ENCODE results near the gene HINT2. TPM values are rescaled to one million over a fixed set of nuclear protein-coding genes. Genes with fewer than 3 reads are reported as not detected.

Gene HINT2
- total RNA-seq (10 to 100 TPM; 16.3 to 57.5 TPM), polyA plus RNA-seq (ENCODE audit: insufficient read length in 2 of 2) (10 to 100 TPM; 39.4 to 43.4 TPM)
- long read RNA-seq, donor 1, transcript HINT2-201 (5 exons, 628 nt) = major isoform, 30 of 35 reads
- long read RNA-seq, donor 1, partial matches to known transcripts = 0 of 35 reads
- long read RNA-seq, donor 1, other reads (novel, unspliced or antisense) = 0 of 35 reads
- long read RNA-seq, donor 2, transcript HINT2-201 (5 exons, 628 nt) = major isoform, 17 of 19 reads
- long read RNA-seq, donor 2, partial matches to known transcripts = 0 of 19 reads
- long read RNA-seq, donor 2, other reads (novel, unspliced or antisense) = 0 of 19 reads
- long read RNA-seq, donor 3, transcript HINT2-201 (5 exons, 628 nt) = major isoform, 19 of 20 reads
- long read RNA-seq, donor 3, partial matches to known transcripts = 0 of 20 reads
- long read RNA-seq, donor 3, other reads (novel, unspliced or antisense) = 0 of 20 reads
- long read RNA-seq, donor 4, transcript HINT2-201 (5 exons, 628 nt) = major isoform, 39 of 65 reads
- long read RNA-seq, donor 4, transcript HINT2-206 (3 exons, 2,167 nt) = minor isoform, 7 of 65 reads
- long read RNA-seq, donor 4, transcript HINT2-202 (4 exons, 734 nt) = minor isoform, 6 of 65 reads
- long read RNA-seq, donor 4, partial matches to known transcripts = 11 of 65 reads
- long read RNA-seq, donor 4, other reads (novel, unspliced or antisense) = 0 of 65 reads

DNA sequence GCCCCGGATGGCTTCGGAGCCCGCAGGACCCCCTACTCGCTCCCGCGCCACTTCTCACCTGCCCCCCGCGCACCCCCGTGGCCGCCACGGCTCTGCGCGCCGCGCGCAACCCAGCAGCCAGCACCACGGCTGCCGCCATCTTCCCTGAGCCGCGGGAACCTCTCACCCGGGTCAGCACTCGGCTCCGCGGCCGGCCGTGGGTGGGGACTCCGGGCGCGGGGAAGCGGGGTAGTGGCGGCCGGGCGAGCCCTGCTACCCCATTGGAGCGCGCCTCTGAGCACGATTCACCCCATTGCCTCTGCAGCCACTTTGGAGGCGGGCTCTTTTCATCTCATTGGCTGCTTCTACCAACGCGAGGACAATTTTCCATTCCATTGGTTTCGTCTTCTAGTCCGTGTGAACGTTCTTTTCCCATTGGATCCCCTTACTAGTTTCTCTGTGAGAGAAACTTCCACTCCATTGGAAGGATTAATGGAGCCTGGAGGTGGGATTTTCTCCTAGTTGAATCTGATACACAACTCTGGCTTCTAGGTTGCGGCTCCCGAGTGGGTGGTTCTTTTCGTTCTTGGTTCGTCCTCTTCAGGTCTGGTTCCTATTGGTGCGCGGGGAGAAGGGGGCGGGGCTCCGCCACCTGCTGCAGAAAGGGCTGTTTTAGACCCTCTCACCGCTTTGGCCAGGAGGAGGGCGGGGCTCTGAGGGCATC is at the start of gene HINT2:
Gene HINT2 (minus strand): TSS at position 202 of the 703 bp plus-strand sequence. CDS start 63 bp downstream, at position 139.
- Histone ChIP-seq H3K27ac (ENCODE audit: low read depth, low read length) (peak within 1 kb of the TSS; percentile 97), H3K4me3 (ENCODE audit: low read depth, low read length) (peak within 1 kb of the TSS; percentile 68), H3K4me1 (ENCODE audit: control insufficient read depth, insufficient read depth, low read length) (peaks cover 28% of the 10 kb centered on the region), H3K36me3 (ENCODE audit: control insufficient read depth, insufficient read depth, low read length) (peaks cover 3% of the 10 kb centered on the region), H3K27me3 (ENCODE audit: control insufficient read depth, insufficient read depth, low read length) (no peaks in the 10 kb centered on the region), H3K9me3 (ENCODE audit: control insufficient read depth, insufficient read depth, low read length) (no peaks in the 10 kb centered on the region)
- 0% methylated on average over 41 of the region's 52 CpGs for WGBS (ENCODE audit: insufficient coverage)
- peak; percentile 95 to 99 (median 97) for DNase-seq (ENCODE audit: low read depth in 4 of 6, low spot score in 6 of 6)

DNA sequence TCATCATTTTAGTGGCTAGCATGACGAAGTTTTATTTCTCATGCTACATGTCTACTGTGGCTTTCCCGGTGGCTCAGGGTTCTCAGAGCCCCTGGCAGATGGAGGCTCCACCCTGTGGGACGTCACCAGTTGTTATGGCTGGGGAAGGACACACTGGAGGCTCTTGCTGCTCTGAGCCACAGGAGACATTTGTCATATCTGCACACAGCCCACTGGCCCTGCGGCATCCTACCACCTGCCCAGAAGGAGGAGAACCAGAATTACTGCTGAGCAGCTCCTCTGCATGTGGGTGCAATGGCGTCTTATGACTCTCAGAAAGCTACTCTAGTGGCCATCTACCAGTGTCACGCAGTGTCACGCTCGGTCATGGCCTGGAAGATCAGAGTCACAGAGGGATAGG is 48.7 kb upstream of the HINT2 start:
- 90% methylated on average over 8 of the region's 8 CpGs for WGBS (ENCODE audit: insufficient coverage)
- no peak overlapping the region for H3K27ac ChIP-seq (ENCODE audit: low read depth, low read length)
- no peaks in the 10 kb centered on the region for H3K9me3 ChIP-seq (ENCODE audit: control insufficient read depth, insufficient read depth, low read length)
- peaks cover 2% of the 10 kb centered on the region for H3K27me3 ChIP-seq (ENCODE audit: control insufficient read depth, insufficient read depth, low read length)
- no peak overlapping the region for H3K4me3 ChIP-seq (ENCODE audit: low read depth, low read length)
- peaks cover 6% of the 10 kb centered on the region for H3K4me1 ChIP-seq (ENCODE audit: control insufficient read depth, insufficient read depth, low read length)
- no peaks in the 10 kb centered on the region for H3K36me3 ChIP-seq (ENCODE audit: control insufficient read depth, insufficient read depth, low read length)
- DNase-seq (ENCODE audit: low read depth in 4 of 6, low spot score in 6 of 6) = no peak

DNA sequence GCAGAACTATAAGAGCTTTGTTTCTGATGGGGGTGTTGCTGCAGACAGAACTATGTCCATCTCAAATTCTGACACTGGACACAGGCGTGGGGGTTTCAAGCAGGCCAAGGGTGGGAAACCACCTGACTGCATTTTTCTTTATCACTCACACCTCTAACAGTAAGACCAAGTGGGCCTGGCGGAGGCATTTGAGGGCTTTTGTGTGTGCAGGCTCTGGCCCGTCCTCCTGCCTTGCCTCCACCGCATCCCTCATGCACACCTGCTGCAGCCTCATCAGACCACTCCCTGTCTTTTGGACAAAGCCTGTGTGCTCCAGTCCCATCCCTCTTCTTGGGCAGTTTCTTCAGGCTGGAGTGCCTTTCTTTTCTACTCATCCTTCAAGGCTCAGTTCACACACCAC is 47.5 kb upstream of the HINT2 start:
- 96% methylated on average over 3 of the region's 4 CpGs for WGBS (ENCODE audit: insufficient coverage)
- no peak overlapping the region for H3K27ac ChIP-seq (ENCODE audit: low read depth, low read length)
- no peaks in the 10 kb centered on the region for H3K9me3 ChIP-seq (ENCODE audit: control insufficient read depth, insufficient read depth, low read length)
- DNase-seq (ENCODE audit: low read depth in 4 of 6, low spot score in 6 of 6) = no peak
- H3K36me3 ChIP-seq (ENCODE audit: control insufficient read depth, insufficient read depth, low read length) = no peaks in the 10 kb centered on the region
- no peak overlapping the region for H3K4me3 ChIP-seq (ENCODE audit: low read depth, low read length)
- peaks cover 6% of the 10 kb centered on the region for H3K4me1 ChIP-seq (ENCODE audit: control insufficient read depth, insufficient read depth, low read length)
- H3K27me3 ChIP-seq (ENCODE audit: control insufficient read depth, insufficient read depth, low read length) = peaks cover 2% of the 10 kb centered on the region

DNA sequence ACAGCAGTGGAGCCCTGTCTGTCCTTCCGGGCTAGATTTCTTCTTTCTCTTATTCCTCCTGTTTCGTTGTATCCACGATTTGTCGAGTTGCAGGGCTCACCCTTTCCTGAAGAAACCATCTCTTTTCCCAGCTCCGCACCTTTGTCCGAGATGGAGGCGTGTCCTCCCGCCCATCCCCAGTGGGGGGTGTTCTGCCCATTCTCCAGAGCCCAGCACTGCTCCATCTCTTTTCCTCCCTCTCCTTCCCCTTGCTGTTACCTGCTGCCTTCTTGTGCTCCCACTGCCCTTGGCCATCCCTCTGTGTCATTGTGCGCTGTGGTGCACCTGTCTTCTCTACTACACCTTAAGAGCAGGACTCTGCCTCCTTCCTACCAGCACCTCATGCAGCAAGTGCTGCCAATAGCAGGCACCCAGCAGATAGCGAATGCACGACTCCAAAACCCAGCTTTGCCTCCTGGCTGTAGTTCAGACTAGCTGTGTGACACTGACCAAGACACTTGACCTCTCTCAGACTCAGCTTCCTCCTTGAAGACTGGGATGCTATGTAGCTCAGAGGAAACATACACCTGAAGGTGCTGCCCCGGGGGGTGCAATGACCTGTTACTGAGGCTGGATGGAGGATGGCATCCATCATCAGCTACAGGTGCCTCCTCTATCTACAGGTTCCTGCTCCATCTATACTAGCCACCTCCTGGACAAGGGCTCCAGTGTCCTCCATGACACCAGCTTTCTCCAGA is 46.5 kb upstream of the HINT2 start:
- no peak overlapping the region for H3K4me3 ChIP-seq (ENCODE audit: low read depth, low read length)
- no peaks in the 10 kb centered on the region for H3K36me3 ChIP-seq (ENCODE audit: control insufficient read depth, insufficient read depth, low read length)
- DNase-seq (ENCODE audit: low read depth in 4 of 6, low spot score in 6 of 6) = no peak
- H3K27me3 ChIP-seq (ENCODE audit: control insufficient read depth, insufficient read depth, low read length) = peaks cover 2% of the 10 kb centered on the region
- WGBS (ENCODE audit: insufficient coverage) = 67% methylated on average over 11 of the region's 12 CpGs
- no peak overlapping the region for H3K27ac ChIP-seq (ENCODE audit: low read depth, low read length)
- H3K4me1 ChIP-seq (ENCODE audit: control insufficient read depth, insufficient read depth, low read length) = peaks cover 6% of the 10 kb centered on the region
- no peaks in the 10 kb centered on the region for H3K9me3 ChIP-seq (ENCODE audit: control insufficient read depth, insufficient read depth, low read length)

DNA sequence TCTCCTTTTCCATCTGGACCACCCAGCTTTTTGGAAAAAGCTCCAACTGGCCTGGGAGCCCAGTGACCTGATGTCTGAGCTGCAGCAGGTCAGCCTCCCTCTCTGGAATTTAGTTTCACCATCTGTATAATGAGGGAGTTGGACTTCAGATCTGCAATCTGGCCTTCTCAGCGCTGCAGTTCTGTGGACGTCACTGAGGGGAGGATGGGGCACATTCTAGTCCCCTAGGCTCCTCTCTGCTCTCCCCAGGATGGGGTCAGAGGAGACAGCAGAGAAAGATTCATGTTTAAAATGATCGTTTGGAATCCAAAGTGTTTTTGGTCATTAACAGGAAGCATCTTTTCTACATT is 45.1 kb upstream of the HINT2 start:
- no peaks in the 10 kb centered on the region for H3K9me3 ChIP-seq (ENCODE audit: control insufficient read depth, insufficient read depth, low read length)
- WGBS (ENCODE audit: insufficient coverage) = no CpG with 5 or more reads among the region's 3 CpGs
- H3K27me3 ChIP-seq (ENCODE audit: control insufficient read depth, insufficient read depth, low read length) = peaks cover 2% of the 10 kb centered on the region
- H3K4me3 ChIP-seq (ENCODE audit: low read depth, low read length) = no peak overlapping the region
- no peak overlapping the region for H3K27ac ChIP-seq (ENCODE audit: low read depth, low read length)
- H3K36me3 ChIP-seq (ENCODE audit: control insufficient read depth, insufficient read depth, low read length) = no peaks in the 10 kb centered on the region
- H3K4me1 ChIP-seq (ENCODE audit: control insufficient read depth, insufficient read depth, low read length) = peaks cover 6% of the 10 kb centered on the region
- peak in 1 of 6 donors; percentile 9 for DNase-seq (ENCODE audit: low read depth in 4 of 6, low spot score in 6 of 6)

DNA sequence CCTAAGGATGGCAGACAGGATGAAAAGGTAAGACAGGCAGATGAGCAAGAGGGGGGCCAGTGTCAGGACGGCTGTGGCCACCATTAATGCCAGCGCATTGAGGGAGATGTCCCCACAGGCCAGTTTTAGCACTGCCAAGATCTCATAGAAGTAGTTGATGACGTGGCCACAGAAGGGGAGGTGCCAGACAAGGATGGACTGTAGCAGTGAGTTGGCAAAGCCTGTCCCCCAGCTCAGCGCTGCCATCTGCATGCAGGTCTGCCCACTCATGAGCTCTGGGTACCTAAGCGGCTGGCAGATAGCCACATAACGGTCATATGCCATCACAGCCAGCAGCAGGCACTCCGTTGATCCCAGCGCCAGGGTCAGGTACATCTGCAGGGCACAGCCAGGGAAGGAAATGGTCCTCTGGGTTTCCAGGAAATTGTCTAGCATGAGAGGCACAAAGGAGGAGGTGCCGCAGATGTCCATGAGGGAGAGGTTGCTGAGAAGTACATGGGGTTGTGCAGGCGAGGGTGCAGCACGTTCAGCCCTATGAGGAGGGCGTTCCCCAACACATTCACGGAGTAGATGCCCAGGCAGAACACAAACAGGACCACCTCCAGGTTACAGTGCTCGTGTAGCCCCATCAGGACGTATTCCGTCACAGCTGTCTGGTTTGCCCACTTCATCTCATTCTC is 44.6 kb upstream of the HINT2 start:
- no peaks in the 10 kb centered on the region for H3K36me3 ChIP-seq (ENCODE audit: control insufficient read depth, insufficient read depth, low read length)
- WGBS (ENCODE audit: insufficient coverage) = 74% methylated on average over 16 of the region's 16 CpGs
- H3K9me3 ChIP-seq (ENCODE audit: control insufficient read depth, insufficient read depth, low read length) = no peaks in the 10 kb centered on the region
- peaks cover 2% of the 10 kb centered on the region for H3K27me3 ChIP-seq (ENCODE audit: control insufficient read depth, insufficient read depth, low read length)
- H3K4me1 ChIP-seq (ENCODE audit: control insufficient read depth, insufficient read depth, low read length) = peaks cover 6% of the 10 kb centered on the region
- DNase-seq (ENCODE audit: low read depth in 4 of 6, low spot score in 6 of 6) = peak in 2 of 6 donors; percentile 17 to 38
- no peak overlapping the region for H3K27ac ChIP-seq (ENCODE audit: low read depth, low read length)
- H3K4me3 ChIP-seq (ENCODE audit: low read depth, low read length) = no peak overlapping the region

DNA sequence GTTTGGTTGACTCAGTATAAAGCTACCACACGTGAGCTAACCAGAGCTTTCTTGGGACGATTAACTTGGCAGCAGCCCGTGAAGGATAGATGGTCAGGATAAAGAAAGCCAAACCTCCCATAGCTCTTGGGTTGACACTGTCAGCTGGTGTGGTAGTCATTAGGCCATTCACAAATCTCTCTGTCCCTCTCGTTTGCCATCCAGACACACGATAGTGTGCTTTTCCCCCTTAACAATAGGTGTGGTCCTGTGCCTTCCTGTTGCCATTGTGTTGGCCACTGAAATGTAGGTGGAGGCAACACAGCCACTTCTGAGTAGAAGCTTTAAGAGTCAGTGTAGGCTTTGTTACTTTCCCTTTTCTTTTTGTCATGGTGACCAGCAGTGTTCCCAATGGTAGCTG is 43.6 kb upstream of the HINT2 start:
- Histone ChIP-seq H3K4me3 (ENCODE audit: low read depth, low read length) (no peak overlapping the region), H3K27me3 (ENCODE audit: control insufficient read depth, insufficient read depth, low read length) (peaks cover 2% of the 10 kb centered on the region), H3K27ac (ENCODE audit: low read depth, low read length) (no peak overlapping the region), H3K9me3 (ENCODE audit: control insufficient read depth, insufficient read depth, low read length) (no peaks in the 10 kb centered on the region), H3K4me1 (ENCODE audit: control insufficient read depth, insufficient read depth, low read length) (peaks cover 6% of the 10 kb centered on the region), H3K36me3 (ENCODE audit: control insufficient read depth, insufficient read depth, low read length) (peaks cover 3% of the 10 kb centered on the region)
- WGBS (ENCODE audit: insufficient coverage) = 50% methylated on average over 1 of the region's 5 CpGs
- no peak for DNase-seq (ENCODE audit: low read depth in 4 of 6, low spot score in 6 of 6)

GRCh38 chr9:35856882-35857281 is 42.0 kb upstream of the HINT2 start:
- Histone ChIP-seq H3K4me1 (ENCODE audit: control insufficient read depth, insufficient read depth, low read length) (peaks cover 6% of the 10 kb centered on the region), H3K9me3 (ENCODE audit: control insufficient read depth, insufficient read depth, low read length) (no peaks in the 10 kb centered on the region), H3K36me3 (ENCODE audit: control insufficient read depth, insufficient read depth, low read length) (peaks cover 19% of the 10 kb centered on the region), H3K27ac (ENCODE audit: low read depth, low read length) (no peak overlapping the region), H3K27me3 (ENCODE audit: control insufficient read depth, insufficient read depth, low read length) (peaks cover 2% of the 10 kb centered on the region), H3K4me3 (ENCODE audit: low read depth, low read length) (no peak overlapping the region)
- no peak for DNase-seq (ENCODE audit: low read depth in 4 of 6, low spot score in 6 of 6)
- WGBS (ENCODE audit: insufficient coverage) = 88% methylated on average over 5 of the region's 5 CpGs

GRCh38 chr9:35856206-35856605 is 41.4 kb upstream of the HINT2 start:
- no peak overlapping the region for H3K4me3 ChIP-seq (ENCODE audit: low read depth, low read length)
- 80% methylated on average over 3 of the region's 3 CpGs for WGBS (ENCODE audit: insufficient coverage)

More at GRCh38 chr9:35856206-35856605, 41.4 kb upstream of the HINT2 start:
- Histone ChIP-seq H3K9me3 (ENCODE audit: control insufficient read depth, insufficient read depth, low read length) (no peaks in the 10 kb centered on the region), H3K27me3 (ENCODE audit: control insufficient read depth, insufficient read depth, low read length) (peaks cover under 1% of the 10 kb centered on the region), H3K27ac (ENCODE audit: low read depth, low read length) (no peak overlapping the region), H3K36me3 (ENCODE audit: control insufficient read depth, insufficient read depth, low read length) (peaks cover 19% of the 10 kb centered on the region), H3K4me1 (ENCODE audit: control insufficient read depth, insufficient read depth, low read length) (peaks cover 6% of the 10 kb centered on the region)
- no peak for DNase-seq (ENCODE audit: low read depth in 4 of 6, low spot score in 6 of 6)

Data from spinal cord (tissue), 10 donors.